OCI-LY1 (cell line): Measurements from ENCODE around the gene MAP3K10.

Source experiments
- H2AFZ ChIP-seq: fragments of 200-600 bp; sonication (generic), shearing (Covaris generic); 2 replicates; pipeline ENCODE4 v1.6.0; 2014; ENCODE audit warnings: antibody characterized with exemption, mild to moderate bottlenecking, low read length
- H3F3A ChIP-seq: fragments of 200-600 bp; sonication (generic), shearing (Covaris generic); 2 replicates; pipeline ENCODE4 v1.6.0; 2014; ENCODE audit warnings: mild to moderate bottlenecking, antibody characterized with exemption, low read length, moderate library complexity; ENCODE audit not compliant: insufficient read depth
- H3K27ac ChIP-seq: fragments of 200-600 bp; sonication (generic); 2 replicates; pipeline ENCODE4 v1.5.1; 2014; ENCODE audit warnings: low read length, mixed run types, mild to moderate bottlenecking, low read depth; ENCODE audit not compliant: poor library complexity, severe bottlenecking
- H3K27me3 ChIP-seq: fragments of 200-600 bp; sonication (generic); 2 replicates; pipeline ENCODE4 v1.6.0; 2014; ENCODE audit warnings: antibody characterized with exemption, mild to moderate bottlenecking, low read length, moderate library complexity; ENCODE audit not compliant: insufficient read depth
- H3K36me3 ChIP-seq: fragments of 200-600 bp; sonication (generic); 2 replicates; pipeline ENCODE4 v1.6.1; 2014; ENCODE audit warnings: mild to moderate bottlenecking, antibody characterized with exemption, low read length, moderate library complexity, mixed read lengths; ENCODE audit not compliant: insufficient read depth
- H3K4me1 ChIP-seq: fragments of 200-600 bp; sonication (generic); 2 replicates; pipeline ENCODE4 v1.5.1; 2014; ENCODE audit warnings: mild to moderate bottlenecking, low read length, moderate library complexity; ENCODE audit not compliant: insufficient read depth, severe bottlenecking
- H3K4me2 ChIP-seq: fragments of 200-600 bp; sonication (generic), shearing (Covaris generic); 2 replicates; pipeline ENCODE4 v1.6.1; 2014; ENCODE audit warnings: low read length
- H3K4me3 ChIP-seq: fragments of 200-600 bp; sonication (generic); 2 replicates; pipeline ENCODE4 v1.5.1; 2014; ENCODE audit warnings: low read length, low read depth, mild to moderate bottlenecking, mixed read lengths; ENCODE audit not compliant: poor library complexity, severe bottlenecking
- H3K79me2 ChIP-seq: fragments of 200-600 bp; shearing (Covaris generic); 2 replicates; pipeline ENCODE4 v1.6.1; 2016; ENCODE audit warnings: mixed run types, low read length, mixed read lengths; ENCODE audit not compliant: insufficient read depth
- H3K9ac ChIP-seq: fragments of 200-600 bp; sonication (generic), shearing (Covaris generic); 2 replicates; pipeline ENCODE4 v1.6.1; 2014; ENCODE audit warnings: mild to moderate bottlenecking, low read length, mixed read lengths
- H3K9me2 ChIP-seq: fragments of 200-600 bp; sonication (generic), shearing (Covaris generic); 2 replicates; pipeline ENCODE4 v1.6.1; 2014; ENCODE audit warnings: low read depth, mild to moderate bottlenecking, low read length, mixed read lengths
- H3K9me3 ChIP-seq: fragments of 200-600 bp; shearing (Covaris generic); 2 replicates; pipeline ENCODE4 v1.6.1; 2014; ENCODE audit warnings: low read length, mixed read lengths
- H4K20me1 ChIP-seq: fragments of 200-600 bp; sonication (generic), shearing (Covaris generic); 2 replicates; pipeline ENCODE4 v1.6.0; 2016; ENCODE audit warnings: mild to moderate bottlenecking, low read length; ENCODE audit not compliant: insufficient read depth
- EZH2 ChIP-seq: fragments of 200-600 bp; sonication (generic), shearing (Covaris generic); IDR thresholded peaks from 2 replicates; pipeline ENCODE4 v1.8.0; 2017; ENCODE audit warnings: borderline replicate concordance, mixed run types, mild to moderate bottlenecking, antibody characterized with exemption, low read length, moderate library complexity, mixed read lengths
- TF ChIP-seq, protein P1 (sequence below): fragments of 200-600 bp; sonication (generic), shearing (Covaris generic); IDR thresholded peaks from 2 replicates; pipeline ENCODE4 v1.5.1; 2017; ENCODE audit warnings: mild to moderate bottlenecking, antibody characterized with exemption, low read length, moderate library complexity, mixed read lengths

The MAP3K10 gene

DNA sequence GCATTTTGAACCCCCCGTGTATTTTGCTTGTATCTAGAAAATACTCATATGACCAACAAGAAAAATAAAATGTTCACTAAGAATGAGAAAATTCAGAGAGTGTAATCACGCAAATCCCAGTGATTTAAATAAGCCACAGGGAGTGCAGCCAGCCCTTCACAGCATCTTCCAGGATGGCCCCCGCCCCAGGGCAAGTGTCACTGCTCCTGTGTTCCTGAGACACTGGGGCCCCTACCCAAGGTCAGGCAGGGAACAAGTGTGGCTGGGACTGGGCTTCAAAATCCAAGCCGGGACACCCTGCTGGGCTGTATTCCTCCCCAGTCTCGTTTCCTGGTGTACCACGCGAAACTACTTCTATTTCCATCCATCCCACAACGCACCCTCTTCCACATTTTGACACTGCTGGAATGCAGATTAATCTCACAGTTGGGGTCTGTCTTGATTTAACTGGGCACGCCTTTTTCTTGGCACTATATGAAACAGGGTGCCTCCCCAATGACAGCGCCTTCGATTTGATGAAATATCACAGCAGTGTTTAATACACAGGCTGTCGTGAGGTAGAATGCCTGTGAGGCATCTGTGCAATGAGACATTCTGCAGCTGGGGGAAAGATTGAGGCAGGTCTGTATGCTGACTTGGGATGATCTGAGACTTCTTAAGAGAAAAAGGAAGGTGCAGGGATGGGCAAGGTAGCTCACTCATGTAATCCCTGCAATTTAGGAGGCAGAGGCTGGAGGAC lies 53.5 kb downstream of the MAP3K10 start:
- Histone ChIP-seq H3K27ac (no peak overlapping the region), H3K9me2 (no peaks in the 10 kb centered on the region), H3K4me1 (no peaks in the 10 kb centered on the region), H3F3A (no peaks in the 10 kb centered on the region), H3K36me3 (peaks cover 35% of the 10 kb centered on the region), H3K9me3 (no peaks in the 10 kb centered on the region), H3K79me2 (no peaks in the 10 kb centered on the region), H3K4me2 (no peak overlapping the region), H4K20me1 (no peaks in the 10 kb centered on the region), H3K9ac (no peak overlapping the region), H2AFZ (no peak overlapping the region), H3K4me3 (no peak overlapping the region), H3K27me3 (no peaks in the 10 kb centered on the region)
- TF ChIP-seq, protein P1, sequence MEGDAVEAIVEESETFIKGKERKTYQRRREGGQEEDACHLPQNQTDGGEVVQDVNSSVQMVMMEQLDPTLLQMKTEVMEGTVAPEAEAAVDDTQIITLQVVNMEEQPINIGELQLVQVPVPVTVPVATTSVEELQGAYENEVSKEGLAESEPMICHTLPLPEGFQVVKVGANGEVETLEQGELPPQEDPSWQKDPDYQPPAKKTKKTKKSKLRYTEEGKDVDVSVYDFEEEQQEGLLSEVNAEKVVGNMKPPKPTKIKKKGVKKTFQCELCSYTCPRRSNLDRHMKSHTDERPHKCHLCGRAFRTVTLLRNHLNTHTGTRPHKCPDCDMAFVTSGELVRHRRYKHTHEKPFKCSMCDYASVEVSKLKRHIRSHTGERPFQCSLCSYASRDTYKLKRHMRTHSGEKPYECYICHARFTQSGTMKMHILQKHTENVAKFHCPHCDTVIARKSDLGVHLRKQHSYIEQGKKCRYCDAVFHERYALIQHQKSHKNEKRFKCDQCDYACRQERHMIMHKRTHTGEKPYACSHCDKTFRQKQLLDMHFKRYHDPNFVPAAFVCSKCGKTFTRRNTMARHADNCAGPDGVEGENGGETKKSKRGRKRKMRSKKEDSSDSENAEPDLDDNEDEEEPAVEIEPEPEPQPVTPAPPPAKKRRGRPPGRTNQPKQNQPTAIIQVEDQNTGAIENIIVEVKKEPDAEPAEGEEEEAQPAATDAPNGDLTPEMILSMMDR, result no peak
- no peak for TF ChIP-seq EZH2

DNA sequence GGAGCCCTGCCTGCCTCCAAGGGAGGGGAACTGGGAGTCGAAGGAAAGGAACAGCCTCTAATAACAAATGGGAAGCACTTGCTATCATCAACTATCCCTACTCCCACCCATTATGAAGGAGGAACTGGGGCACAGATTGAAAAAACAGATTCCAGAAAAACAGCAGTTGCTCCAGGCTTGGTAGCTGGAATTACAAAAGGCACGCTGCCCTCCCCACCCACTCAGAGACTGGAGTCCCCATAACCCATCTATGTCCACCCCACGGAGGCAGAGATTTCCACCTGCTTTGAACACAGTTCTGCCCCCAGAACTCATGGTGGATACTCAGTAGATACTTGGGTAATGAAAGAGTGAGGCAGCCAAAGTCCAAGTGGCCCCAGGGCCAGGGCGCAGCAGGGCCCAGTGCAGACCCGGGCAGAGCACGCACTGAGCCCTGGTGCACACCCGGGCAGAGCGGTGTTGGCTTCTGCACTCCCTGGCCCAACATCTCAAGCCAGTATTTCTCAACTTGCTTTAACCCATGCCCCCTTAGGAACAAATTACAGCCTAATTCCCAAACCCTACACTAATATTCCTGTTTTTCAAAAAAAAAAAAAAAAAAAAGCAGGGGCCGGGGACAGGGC lies 54.4 kb downstream of the MAP3K10 start:
- H3K79me2 ChIP-seq, result no peaks in the 10 kb centered on the region
- H3K4me2 ChIP-seq, result no peak overlapping the region
- H3K9ac ChIP-seq, result no peak overlapping the region
- H3K9me3 ChIP-seq, result no peaks in the 10 kb centered on the region
- H3K27ac ChIP-seq, result no peak overlapping the region
- no peaks in the 10 kb centered on the region for H3K9me2 ChIP-seq
- H3K36me3 ChIP-seq, result peaks cover 34% of the 10 kb centered on the region
- H3K4me1 ChIP-seq, result no peaks in the 10 kb centered on the region
- H3F3A ChIP-seq, result no peaks in the 10 kb centered on the region
- H2AFZ ChIP-seq, result no peak overlapping the region
- no peaks in the 10 kb centered on the region for H3K27me3 ChIP-seq
- H3K4me3 ChIP-seq, result no peak overlapping the region
- no peaks in the 10 kb centered on the region for H4K20me1 ChIP-seq
- TF ChIP-seq EZH2, result no peak
- TF ChIP-seq, protein P1, result no peak

DNA sequence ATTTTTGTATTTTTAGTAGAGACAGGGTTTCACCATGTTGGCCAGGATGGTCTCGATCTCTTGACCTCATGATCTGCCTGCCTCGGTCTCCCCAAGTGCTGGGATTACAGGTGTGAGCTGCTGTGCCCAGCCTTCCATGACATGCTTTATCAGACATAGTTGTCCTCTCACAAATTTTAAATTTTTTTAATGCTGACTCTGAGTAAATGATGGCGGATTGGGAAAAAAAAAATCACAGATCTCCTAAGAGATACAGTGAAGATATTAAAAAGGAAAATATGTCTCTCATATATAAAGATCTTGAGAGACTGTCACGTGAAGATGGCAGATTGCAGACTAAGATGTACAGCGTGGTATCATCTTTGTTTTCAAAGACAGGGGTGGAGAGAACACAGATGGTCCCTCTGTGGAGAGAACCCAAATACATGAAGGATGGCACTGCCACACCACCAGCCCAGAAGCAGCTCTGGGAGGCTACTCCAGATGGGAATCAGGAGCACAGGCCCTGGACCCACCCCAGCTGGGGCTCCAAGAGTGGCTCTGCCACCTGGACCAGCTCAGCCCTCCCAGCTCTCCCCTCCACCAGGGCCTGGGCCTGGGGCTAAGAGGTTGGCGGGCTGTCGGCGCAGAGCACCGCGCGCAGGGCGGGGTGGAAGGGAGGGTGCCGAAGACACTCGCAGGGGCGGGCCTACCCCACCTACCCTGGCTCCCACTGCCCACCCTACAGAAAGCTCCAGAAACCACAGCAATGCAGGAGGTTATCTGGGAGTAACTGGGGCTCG lies 55.3 kb downstream of the MAP3K10 start:
- peaks cover 31% of the 10 kb centered on the region for H3K36me3 ChIP-seq
- H3K79me2 ChIP-seq, result no peaks in the 10 kb centered on the region
- no peaks in the 10 kb centered on the region for H4K20me1 ChIP-seq
- H3K9ac ChIP-seq, result no peak overlapping the region
- no peaks in the 10 kb centered on the region for H3K4me1 ChIP-seq
- H3F3A ChIP-seq, result no peaks in the 10 kb centered on the region
- H2AFZ ChIP-seq, result no peak overlapping the region
- TF ChIP-seq EZH2, result no peak
- TF ChIP-seq, protein P1, result no peak
- no peak overlapping the region for H3K4me3 ChIP-seq
- H3K9me2 ChIP-seq, result no peaks in the 10 kb centered on the region
- no peaks in the 10 kb centered on the region for H3K9me3 ChIP-seq
- H3K4me2 ChIP-seq, result no peak overlapping the region
- no peak overlapping the region for H3K27ac ChIP-seq
- no peaks in the 10 kb centered on the region for H3K27me3 ChIP-seq
